ENCODE results near the gene GIN1. TPM values are rescaled to one million over a fixed set of nuclear protein-coding genes. Genes with fewer than 3 reads are reported as not detected.

Gene GIN1
- total and polyA plus RNA-seq, 2 donors (not counting 1 experiment from before 2014, with no cell fraction given): 4.0 to 7.6 TPM

GRCh38 chr5:103120607-103121200 lies 766 bp upstream of the GIN1 start:
- H3K4me3 ChIP-seq (replicated peaks in 1 of 4; ENCODE audit: control extremely low read depth in 1 of 4, insufficient read depth in 1 of 4, low read depth in 3 of 4, low read length in 4 of 4): peak overlapping the region; percentile 80 to 98 (median 95)
- H3K27me3 ChIP-seq (ENCODE audit: control insufficient read depth, insufficient read depth, low read length): no peaks in the 10 kb centered on the region
- peak overlapping the region; percentile 98 for H2AFZ ChIP-seq (ENCODE audit: low read length)
- H3K9me3 ChIP-seq (ENCODE audit: control insufficient read depth, insufficient read depth, low read depth, low read length): no peaks in the 10 kb centered on the region
- peaks cover 50% of the 10 kb centered on the region for H3K79me2 ChIP-seq (ENCODE audit: control insufficient read depth, insufficient read depth, low read length)
- peak overlapping the region; percentile 71 for H3K9ac ChIP-seq (ENCODE audit: insufficient read depth, low read length)
- peak; percentile 19 for DNase-seq (ENCODE audit: low read depth in 2 of 2)
- no peaks in the 10 kb centered on the region for H3K36me3 ChIP-seq (ENCODE audit: control insufficient read depth, insufficient read depth, low read length)
- H3K4me2 ChIP-seq (ENCODE audit: extremely low read depth, insufficient read depth, low read length): peak overlapping the region; percentile 98
- TF ChIP-seq EZH2 (IDR thresholded peaks at IDR 0.05; ENCODE audit: low read length, missing control alignments) (no peak), CTCF (conservative IDR thresholded peaks at IDR 0.05 in 1 of 2, IDR thresholded peaks at IDR 0.05 in 1 of 2; ENCODE audit: low read depth in 1 of 2, low read length in 2 of 2) (no peak)
- peak overlapping the region; percentile 91 for H3K27ac ChIP-seq (ENCODE audit: insufficient read depth, low read length)
- no peaks in the 10 kb centered on the region for H4K20me1 ChIP-seq (ENCODE audit: control insufficient read depth, extremely low read depth, insufficient read depth, low read length)
- peaks cover 3% of the 10 kb centered on the region for H3K4me1 ChIP-seq (ENCODE audit: control insufficient read depth, extremely low read depth, insufficient read depth, low read length)

GRCh38 chr5:103119070-103119764 lies 721 bp downstream of the GIN1 start:
- Histone ChIP-seq H3K27ac (ENCODE audit: insufficient read depth, low read length) (peak overlapping the region; percentile 91), H3K4me3 (replicated peaks in 1 of 4; ENCODE audit: control extremely low read depth in 1 of 4, insufficient read depth in 1 of 4, low read depth in 3 of 4, low read length in 4 of 4) (peak overlapping the region; percentile 47 to 98 (median 78)), H3K9me3 (ENCODE audit: control insufficient read depth, insufficient read depth, low read depth, low read length) (no peaks in the 10 kb centered on the region), H3K4me1 (ENCODE audit: control insufficient read depth, extremely low read depth, insufficient read depth, low read length) (peaks cover 3% of the 10 kb centered on the region), H3K79me2 (ENCODE audit: control insufficient read depth, insufficient read depth, low read length) (peaks cover 53% of the 10 kb centered on the region), H2AFZ (ENCODE audit: low read length) (peak overlapping the region; percentile 76), H3K27me3 (ENCODE audit: control insufficient read depth, insufficient read depth, low read length) (no peaks in the 10 kb centered on the region), H4K20me1 (ENCODE audit: control insufficient read depth, extremely low read depth, insufficient read depth, low read length) (no peaks in the 10 kb centered on the region), H3K4me2 (ENCODE audit: extremely low read depth, insufficient read depth, low read length) (peak overlapping the region; percentile 91), H3K36me3 (ENCODE audit: control insufficient read depth, insufficient read depth, low read length) (no peaks in the 10 kb centered on the region), H3K9ac (ENCODE audit: insufficient read depth, low read length) (peak overlapping the region; percentile 73)
- TF ChIP-seq EZH2 (IDR thresholded peaks at IDR 0.05; ENCODE audit: low read length, missing control alignments) (no peak), CTCF (conservative IDR thresholded peaks at IDR 0.05 in 1 of 2, IDR thresholded peaks at IDR 0.05 in 1 of 2; ENCODE audit: low read depth in 1 of 2, low read length in 2 of 2) (no peak)
- peak; percentile 19 to 49 for DNase-seq (ENCODE audit: low read depth in 2 of 2)

GRCh38 chr5:103117471-103117991 lies 2.4 kb downstream of the GIN1 start:
- TF ChIP-seq EZH2 (IDR thresholded peaks at IDR 0.05; ENCODE audit: low read length, missing control alignments) (no peak), CTCF (conservative IDR thresholded peaks at IDR 0.05 in 1 of 2, IDR thresholded peaks at IDR 0.05 in 1 of 2; ENCODE audit: low read depth in 1 of 2, low read length in 2 of 2) (no peak)
- no peak overlapping the region for H3K9ac ChIP-seq (ENCODE audit: insufficient read depth, low read length)
- no peaks in the 10 kb centered on the region for H3K36me3 ChIP-seq (ENCODE audit: control insufficient read depth, insufficient read depth, low read length)
- H3K4me3 ChIP-seq (replicated peaks in 1 of 4; ENCODE audit: control extremely low read depth in 1 of 4, insufficient read depth in 1 of 4, low read depth in 3 of 4, low read length in 4 of 4): peak overlapping the region in 1 of 4 experiments; percentile 98
- peaks cover 3% of the 10 kb centered on the region for H3K4me1 ChIP-seq (ENCODE audit: control insufficient read depth, extremely low read depth, insufficient read depth, low read length)
- H4K20me1 ChIP-seq (ENCODE audit: control insufficient read depth, extremely low read depth, insufficient read depth, low read length): no peaks in the 10 kb centered on the region
- no peaks in the 10 kb centered on the region for H3K27me3 ChIP-seq (ENCODE audit: control insufficient read depth, insufficient read depth, low read length)
- no peak overlapping the region for H3K4me2 ChIP-seq (ENCODE audit: extremely low read depth, insufficient read depth, low read length)
- peak; percentile 3 to 6 for DNase-seq (ENCODE audit: low read depth in 2 of 2)
- H3K27ac ChIP-seq (ENCODE audit: insufficient read depth, low read length): no peak overlapping the region
- H3K79me2 ChIP-seq (ENCODE audit: control insufficient read depth, insufficient read depth, low read length): peaks cover 45% of the 10 kb centered on the region
- no peak overlapping the region for H2AFZ ChIP-seq (ENCODE audit: low read length)
- no peaks in the 10 kb centered on the region for H3K9me3 ChIP-seq (ENCODE audit: control insufficient read depth, insufficient read depth, low read depth, low read length)
